GM10266 (cell line): ENCODE results near the gene EMC9.

Source experiments
- DNase-seq: peaks from one replicate; pipeline ENCODE4 v3.0.0; 2012; ENCODE audit errors: extremely low spot score
- CTCF ChIP-seq: IDR thresholded peaks from 2 replicates; pipeline ENCODE4 v1.5.1; 2012; ENCODE audit warnings: mild to moderate bottlenecking, low read depth; ENCODE audit not compliant: control insufficient read depth, insufficient read depth; ENCODE audit errors: missing control alignments

The EMC9 gene

GRCh38 chr14:24186831-24187538, 45.6 kb upstream of the EMC9 start:
- TF ChIP-seq CTCF = no peak
- no peak for DNase-seq

GRCh38 chr14:24185741-24186140, 44.4 kb upstream of the EMC9 start:
- TF ChIP-seq CTCF = no peak

GRCh38 chr14:24185026-24185425, 43.6 kb upstream of the EMC9 start:
- no peak for DNase-seq
- no peak for TF ChIP-seq CTCF

More at GRCh38 chr14:24185741-24186140, 44.4 kb upstream of the EMC9 start:
- no peak for DNase-seq

GRCh38 chr14:24184104-24184970, 42.9 kb upstream of the EMC9 start:
- no peak for TF ChIP-seq CTCF
- DNase-seq = no peak

- no peak for TF ChIP-seq CTCF
- no peak for DNase-seq
Measured at GRCh38 chr14:24183014-24183481, 41.7 kb upstream of the EMC9 start.

- DNase-seq = no peak
- TF ChIP-seq CTCF = no peak
Measured at GRCh38 chr14:24182110-24182882, 40.9 kb upstream of the EMC9 start.
